HG02973 (cell line): ENCODE measurements around the gene ZNF469.
"Not testable (repeated sequence)": the region's sequence is repeated elsewhere in the genome, so short reads cannot be mapped to it uniquely, and the experiment has no call there.

Experiments
- ATAC-seq: cut with Tn5 transposase; IDR thresholded peaks from one replicate; pipeline ENCODE4 v1.9.1; 2021; ENCODE audit warnings: moderate library complexity; ENCODE audit not compliant: unreplicated experiment

Gene ZNF469

DNA sequence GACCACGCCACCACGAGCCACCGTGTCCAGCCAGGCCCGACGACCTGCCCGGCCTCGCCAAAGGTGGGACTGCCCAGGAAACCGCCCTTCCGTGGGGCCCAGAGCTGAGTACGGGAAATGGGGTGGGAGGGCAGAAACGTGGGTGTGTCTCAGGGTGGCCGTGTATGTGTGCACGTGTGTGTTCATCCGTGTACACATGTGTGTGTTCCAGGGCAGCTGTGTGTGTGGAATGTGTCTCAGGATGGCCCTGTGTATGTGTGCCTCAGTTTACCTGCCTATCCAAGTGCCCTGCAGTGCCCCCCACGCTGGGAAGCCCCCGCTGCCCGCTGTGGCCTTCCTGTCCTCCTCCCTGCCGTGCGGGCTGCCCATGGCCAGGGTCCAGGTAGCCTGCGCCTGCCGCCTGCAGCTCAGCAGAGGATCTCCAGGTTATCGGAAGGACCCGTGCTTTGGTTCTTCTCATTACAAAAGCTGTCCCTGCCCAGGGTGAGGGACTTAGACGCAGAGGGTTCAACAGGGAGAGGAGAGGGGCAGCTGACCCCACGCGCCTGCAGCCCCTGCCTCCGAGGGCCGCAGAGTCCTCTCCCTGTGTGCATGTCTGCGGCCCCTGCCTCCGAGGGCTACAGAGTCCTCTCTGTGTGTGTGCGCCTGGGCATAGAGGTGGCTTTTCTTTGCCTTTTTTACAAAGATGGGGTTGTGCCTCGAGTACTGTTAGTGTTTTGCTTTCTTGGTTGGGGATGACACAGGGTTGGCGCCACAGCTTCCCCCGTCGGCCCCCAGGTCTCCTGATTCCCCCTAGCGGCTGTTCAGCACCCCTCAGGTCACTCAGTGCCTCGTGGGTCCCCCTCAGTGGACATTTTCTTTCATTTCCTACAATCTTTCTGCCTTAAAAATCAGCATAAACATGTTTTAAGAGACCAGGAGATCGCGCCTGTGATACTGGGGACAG, 23.6 kb downstream of the ZNF469 start:
- no peak for ATAC-seq

DNA sequence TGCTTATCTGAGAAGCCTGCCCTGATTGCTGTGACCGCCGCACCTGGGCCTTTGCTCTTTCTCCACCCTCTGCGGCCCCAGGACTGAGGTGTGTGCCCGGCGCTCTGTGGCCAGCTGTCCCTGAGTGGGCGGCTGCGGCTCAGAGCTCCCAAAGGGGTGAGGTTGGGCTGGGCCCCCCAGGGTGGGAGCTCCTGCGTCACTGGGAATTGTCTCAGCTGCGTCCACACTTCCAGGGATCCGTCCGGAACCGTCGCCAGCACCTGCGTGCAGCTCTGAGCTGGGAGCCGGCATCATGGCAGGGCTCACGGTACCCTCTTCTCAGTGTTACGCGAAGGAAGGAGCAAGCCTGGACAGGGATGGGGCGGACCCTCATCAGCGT, 24.3 kb downstream of the ZNF469 start:
- no peak for ATAC-seq

DNA sequence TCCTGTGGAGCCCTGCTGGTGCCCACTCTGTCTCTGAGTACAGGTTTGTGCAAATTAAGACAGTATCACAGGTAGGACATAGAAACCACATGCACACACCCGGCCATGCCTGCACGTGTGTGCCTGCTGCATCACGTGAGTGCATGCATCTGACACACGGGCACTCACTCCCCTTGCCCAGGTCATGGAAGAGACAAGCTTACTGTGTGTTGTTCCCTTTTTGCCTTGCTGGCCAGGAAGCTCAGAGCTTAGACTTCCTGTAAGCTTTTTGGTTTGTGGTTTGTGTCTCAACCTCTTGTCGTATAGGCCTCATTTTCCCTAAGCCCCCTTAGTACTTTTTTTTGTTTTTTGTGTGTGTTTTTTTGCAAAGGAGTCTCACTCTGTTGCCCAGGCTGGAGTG, 25.0 kb downstream of the ZNF469 start:
- ATAC-seq, result no peak

DNA sequence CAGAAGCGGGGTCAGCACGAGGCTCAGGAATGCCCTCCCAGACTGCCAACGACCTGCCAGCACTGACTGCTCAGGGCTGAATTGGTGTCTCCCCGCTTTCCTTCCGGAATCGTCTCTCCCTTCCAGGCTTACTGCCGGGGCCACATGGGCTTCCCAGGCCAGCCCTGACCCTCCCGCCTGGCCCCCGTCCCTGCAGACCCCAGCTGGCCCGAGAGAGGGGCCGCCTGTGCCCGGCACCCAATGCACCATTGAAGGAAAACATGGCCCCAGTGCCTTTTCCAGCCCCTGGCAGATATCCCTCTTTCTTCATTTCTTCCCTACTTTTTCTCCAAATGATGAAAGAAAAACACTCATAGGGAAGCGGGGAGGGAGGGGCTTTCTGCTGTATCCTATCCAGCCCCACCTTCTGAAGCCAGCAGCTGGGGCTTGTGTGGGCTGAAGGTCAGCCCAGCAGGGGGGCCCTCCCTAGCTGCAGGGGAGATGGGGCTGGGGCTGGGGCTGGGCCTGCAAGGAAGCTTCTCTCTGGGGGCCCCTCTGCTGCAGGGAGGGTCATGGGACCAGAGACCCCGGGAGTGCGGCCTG, 25.9 kb downstream of the ZNF469 start:
- no peak for ATAC-seq

DNA sequence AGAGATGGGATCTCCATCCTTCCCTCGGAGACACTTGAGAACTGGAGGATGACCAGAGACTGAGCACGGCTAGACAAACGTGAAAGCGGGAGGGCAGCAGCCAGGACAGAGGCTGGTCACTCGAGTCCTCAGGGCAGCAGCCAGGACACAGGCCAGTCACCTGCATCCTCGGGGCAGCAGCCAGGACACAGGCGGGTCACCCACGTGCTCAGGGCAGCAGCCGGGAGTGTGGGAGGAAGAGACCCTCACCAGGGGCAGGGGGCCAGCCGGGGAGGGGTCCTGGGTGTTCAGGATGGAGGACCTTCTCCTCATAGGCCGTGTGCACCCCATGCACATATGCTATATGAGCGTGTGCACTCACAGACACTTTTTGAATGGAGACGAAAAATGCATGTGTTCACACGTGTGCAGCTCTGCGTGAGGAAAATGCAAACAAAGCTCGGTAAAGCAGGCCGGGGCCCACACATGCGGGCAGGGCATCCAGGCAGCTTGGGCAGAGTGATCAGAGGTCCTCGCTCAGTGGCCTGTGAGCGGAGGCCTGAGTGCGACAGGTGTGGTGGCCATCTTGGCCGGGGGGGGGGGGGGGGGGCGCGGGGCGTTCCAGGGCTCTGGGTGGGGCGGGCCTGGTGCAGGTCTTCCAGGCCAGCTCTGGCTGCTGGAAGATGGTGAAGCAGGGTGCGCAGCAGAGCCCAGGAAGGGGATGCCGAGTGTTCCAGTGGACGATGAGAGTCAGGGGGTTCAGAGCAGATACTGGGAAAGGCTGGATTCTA, 26.7 kb downstream of the ZNF469 start:
- ATAC-seq, result no peak

DNA sequence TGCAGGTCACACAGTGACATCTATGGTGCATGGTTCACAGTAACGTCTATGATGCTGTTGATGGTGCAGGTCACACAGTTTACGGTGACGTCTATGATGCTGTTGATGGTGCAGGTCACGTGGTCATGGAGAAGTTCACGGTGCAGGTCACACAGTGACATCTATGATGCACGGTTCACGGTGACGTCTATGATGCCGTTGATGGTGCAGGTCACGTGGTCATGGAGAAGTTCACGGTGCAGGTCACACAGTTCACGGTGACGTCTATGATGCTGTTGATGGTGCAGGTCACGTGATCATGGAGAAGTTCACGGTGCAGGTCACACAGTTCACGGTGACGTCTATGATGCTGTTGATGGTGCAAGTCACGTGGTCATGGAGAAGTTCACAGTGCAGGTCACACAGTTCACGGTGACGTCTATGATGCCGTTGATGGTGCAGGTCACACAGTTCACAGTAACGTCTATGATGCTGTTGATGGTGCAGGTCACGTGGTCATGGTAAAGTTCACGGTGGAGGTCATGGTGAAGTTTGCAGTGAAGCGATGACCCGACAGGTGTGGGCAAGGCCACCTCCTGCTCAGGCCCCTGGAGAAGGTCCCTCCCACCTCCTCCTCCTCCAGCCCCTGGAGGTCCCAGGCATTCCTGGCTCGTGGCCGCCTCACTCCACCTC, 27.7 kb downstream of the ZNF469 start:
- not testable (repeated sequence) for ATAC-seq

DNA sequence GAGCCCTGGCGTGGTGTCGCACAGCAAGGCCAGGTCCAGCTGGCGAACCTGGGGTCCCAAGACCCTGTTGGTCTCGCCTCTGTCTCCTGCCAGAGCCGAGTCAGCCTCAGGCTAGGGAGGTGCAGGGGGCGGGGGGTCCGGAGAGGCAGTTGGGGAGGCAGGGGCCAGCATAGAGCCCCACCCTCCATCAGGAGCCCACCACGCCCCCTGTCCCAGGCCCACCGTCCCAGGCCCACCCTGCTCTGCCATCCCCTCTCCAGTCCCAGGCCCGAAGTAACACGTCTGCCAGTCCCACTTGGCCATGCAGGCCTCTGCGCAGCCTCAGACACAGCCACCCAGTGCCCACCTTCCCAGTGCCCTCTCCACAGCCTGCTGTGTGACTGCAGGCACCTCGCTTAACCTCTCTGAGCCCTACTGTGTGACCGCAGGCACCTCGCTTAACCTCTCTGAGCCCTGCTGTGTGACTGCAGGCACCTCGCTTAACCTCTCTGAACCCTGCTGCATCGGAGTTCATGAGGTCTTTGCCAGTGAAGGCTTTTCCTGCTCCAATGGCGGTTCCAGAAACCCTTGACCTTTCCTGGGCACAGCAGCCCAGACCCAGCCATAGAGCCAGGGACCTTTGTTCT, 29.3 kb downstream of the ZNF469 start:
- ATAC-seq, result no peak

DNA sequence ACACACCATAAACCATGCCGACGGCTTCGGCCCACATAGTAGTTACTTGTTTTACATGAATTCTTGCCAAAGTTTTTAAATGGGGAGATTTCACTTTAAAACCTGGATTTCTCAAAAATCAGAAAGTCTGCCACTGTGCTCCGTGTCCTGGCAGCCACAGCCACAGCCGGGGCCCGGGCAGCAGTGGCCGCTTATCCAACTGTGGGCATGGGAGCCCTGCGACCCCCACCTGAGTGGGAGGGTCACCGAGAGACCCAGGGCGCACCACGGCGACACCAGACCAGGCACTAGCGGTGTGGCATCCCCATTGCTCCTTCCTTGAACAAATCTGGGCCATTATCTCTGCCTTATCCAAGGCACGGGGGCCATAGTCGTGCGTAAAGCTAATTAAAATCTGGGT, 30.0 kb downstream of the ZNF469 start:
- ATAC-seq, result no peak

DNA sequence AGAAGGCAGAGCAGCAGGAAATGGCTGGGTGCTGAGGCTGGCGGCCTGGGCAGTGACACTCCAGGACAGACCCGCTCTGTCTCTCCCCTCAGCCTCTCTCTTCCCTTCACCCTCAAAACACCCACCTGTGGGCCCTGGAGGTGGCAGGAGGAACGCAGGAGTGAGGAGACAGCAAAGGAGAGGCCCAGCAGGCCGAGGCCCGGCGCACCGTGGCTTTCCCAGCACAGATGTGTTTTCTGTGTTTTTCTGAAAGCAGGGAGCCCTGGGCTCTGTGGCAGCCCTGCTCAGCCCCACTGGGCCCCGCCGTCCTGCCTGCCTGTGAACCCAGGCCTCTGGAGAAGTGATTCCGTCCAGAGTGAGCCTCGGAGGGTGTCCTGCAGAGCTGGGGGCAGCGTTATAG, 30.5 kb downstream of the ZNF469 start:
- no peak for ATAC-seq

DNA sequence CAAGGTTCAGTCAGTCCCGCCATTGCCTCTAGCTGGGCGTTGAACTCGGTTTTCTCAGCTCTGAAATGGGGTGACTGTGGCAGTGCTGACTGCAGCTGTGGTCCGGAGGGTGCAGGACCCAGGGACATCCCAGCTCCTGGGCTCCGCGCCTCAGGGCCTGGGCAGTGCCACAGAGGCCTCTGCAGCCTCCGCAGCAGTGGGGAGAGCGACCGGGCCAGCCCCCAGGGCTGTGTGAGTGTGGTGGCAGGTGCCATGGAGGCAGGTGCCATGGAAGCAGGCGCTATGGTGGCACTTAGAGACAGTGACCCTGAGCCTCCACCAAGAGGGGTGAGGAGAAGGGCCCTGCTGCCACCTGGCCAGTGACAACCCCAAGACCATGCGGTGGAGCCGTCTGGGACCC, 30.9 kb downstream of the ZNF469 start:
- ATAC-seq, result no peak

DNA sequence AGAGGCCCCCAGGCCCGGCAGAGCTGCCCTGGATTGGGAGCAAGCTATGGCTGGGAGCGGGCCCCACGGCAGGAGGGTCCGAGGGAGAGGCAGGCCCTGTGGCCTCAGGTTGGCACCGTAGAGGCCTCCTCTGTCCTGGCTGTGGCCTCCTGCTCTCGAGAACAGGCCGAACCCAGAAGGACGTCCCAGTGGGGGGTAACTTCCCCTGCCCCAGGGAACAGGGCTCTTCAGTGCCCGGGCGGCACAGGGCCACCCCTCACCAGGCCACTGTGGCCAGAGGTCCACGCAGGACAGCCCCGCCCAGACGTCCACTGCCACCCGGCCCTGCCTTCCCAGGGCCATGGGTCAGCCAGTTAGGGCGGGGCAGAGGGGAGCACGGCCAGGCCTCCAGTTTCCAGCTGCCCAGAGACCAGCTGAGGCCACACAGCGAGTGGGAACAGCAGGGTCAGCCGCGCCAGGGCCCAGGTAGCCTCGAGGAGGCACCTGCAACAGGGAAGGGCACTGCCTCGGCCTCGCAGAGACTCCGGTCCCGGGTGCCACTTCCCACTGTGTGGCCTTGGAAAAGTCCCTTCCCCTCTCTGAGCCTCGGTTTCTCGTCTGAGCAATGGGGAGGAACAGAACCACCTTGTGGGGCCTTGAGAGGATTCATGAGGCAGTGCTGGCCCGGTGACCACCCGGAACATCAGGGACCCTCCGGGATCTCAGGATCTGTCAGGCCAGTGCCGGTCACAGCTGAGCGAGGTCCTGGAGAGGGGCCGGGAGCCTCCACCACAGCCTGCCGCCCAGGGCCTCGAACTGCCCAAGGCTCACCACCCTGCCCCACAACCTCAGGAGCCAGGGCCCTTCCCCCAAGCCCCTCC, 32.0 kb downstream of the ZNF469 start:
- ATAC-seq, result no peak

DNA sequence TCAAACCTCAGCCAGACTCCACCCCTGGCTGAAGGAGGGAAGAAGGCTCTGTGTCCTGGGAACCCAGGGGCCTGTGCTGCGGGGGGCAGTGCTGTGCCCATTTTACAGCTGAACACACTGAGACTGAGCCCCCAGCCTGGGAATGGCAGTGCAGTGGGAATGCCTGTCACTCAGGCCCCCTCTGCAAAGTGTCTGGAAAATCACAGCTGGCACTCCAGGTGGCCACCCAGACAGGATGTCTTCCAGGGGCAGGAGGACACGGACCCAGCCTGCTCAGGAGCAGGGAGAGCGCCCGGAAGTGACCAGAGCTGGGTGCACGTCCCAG, 32.6 kb downstream of the ZNF469 start:
- ATAC-seq, result no peak

DNA sequence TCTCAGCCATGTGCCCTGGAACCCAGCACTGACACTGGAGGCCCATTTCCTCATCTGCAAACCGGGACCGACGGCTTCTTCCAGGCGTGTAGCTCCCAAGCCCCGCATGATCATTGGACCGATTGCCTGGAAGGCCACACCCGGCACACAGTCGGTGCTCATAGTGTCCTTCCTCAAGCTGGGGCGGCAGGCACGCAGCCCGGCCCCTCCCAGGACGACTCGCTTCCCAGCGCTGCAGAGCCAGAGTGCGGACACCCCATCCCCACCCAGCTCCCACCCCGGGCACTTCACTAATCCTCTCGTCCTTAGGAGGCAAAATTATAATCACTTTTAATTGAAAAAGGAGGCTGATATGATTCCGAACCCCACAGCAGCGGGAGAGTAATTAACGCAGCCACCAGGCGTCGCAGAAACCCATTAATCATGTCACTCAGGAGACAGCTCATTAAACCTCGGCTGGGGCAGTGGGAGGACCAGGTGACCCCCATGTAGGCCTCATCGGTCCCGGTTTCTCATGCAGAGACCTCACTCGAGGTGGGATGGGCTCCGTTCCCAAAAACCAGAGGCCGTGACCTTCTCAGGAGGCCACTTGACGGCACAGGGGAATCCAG, 33.1 kb downstream of the ZNF469 start:
- no peak for ATAC-seq

DNA sequence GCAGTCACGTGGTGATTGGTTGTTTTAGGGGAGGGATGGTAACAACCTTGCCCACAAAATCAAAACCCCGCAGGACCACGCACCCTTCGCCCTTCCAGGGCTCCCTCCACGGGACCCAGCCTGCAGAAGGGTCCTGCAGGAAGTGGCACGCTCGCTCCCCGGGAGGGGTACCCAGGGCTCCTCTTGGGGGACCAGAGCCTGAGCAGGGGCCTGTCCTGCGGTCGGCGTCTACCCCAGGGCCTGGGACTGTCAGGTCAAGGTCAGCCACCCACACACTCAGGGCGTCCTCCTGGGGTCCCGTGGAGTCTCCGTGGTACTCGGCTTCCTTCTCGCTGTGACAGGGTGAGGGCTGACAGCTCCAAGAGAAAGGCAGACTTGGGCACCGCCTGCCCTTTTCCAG, 33.9 kb downstream of the ZNF469 start:
- ATAC-seq, result no peak

DNA sequence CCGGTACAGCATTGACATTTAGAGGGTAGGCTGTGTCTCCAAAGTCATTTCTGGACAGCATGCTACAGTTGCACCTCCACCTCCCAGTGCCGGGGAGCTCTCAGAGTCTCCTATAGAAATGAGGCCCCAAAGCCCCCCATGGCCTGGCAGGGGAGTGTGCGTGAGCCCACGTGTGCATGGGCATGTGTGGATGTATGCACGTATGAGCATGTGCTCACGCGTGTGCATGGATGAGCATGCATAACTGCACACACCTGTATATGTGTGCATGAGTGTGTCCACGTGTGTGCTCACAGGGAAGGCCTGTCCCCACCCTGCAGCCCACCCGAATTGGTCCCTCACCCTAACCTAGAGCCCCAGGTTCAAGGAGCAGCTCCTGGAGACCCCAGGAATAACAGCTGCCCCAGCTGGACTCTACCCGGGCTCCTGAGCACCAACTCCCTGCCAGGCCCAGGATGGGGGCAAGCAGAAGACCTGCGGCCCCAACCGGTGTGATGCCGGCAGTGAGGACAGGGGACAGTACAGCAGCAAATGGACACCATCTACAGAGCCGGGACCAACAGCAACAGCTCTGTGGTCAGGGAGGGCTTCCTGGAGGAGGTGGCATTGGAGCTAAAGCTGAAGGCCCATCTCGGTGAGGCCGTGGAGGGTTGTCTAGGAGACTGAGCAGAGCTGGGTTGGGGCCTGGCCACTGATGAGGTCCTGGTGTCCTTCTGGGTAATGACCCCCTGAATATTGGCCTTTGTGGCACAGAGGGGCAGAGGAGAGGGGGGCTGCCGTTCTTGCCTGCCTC, 35.1 kb downstream of the ZNF469 start:
- no peak for ATAC-seq

DNA sequence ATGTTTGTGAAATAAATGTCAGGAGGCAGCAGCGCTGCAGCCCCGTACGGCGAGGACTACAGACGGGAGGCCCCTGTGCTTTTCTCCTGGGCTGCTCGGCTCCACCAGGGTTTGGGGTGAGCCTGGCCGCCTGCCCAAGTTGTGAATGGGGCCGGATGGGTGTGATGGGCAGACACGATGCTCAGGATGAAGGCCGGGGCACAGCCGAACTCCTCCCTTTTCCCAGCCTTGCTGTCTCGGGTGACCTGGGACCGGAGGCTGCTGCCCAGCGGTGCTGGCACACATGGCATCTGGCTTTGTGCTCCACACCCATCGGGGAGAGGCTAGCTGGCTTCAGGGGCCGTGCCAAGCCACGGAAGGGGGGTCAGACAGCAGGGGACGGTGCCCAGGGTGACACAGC, 36.1 kb downstream of the ZNF469 start:
- no peak for ATAC-seq

DNA sequence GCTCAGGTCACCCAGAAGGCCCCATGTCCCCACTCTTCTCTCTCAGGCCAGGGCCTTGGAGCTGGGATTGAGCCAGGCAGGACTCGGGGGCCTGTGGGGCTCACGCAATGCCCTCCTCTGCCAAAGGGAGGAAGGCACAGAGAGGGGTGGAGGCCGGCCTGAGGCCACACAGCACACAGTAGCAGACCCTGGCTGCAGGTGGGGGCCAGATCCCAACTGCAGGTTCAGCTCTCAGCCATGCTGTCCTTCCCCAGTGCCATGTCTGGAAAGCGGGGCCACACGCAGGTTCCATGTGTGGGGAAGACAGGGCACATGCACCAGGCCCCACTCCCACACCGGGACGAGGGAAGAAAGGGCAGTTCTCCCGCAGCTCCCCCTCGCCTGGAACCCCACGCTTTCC, 37.0 kb downstream of the ZNF469 start:
- no peak for ATAC-seq

DNA sequence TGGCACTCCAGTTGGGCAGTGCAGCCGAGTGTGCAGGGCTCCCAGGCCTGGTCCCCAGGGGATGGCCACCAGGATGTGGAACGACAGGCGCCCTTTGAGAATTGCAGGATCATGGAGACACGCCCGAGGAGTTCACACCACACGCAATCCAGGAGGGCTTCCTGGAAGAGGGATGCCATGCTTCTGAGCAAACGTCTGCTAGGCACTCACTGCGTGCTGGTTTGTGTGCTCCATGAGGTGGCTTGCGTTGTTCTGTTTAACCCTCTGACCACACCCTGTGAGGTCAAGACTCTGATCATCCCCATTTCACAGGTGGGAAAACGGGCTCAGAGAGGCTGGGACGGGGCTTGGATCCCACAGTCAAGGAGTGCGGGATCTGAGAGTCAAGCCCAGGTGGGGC, 37.7 kb downstream of the ZNF469 start:
- ATAC-seq, result no peak

DNA sequence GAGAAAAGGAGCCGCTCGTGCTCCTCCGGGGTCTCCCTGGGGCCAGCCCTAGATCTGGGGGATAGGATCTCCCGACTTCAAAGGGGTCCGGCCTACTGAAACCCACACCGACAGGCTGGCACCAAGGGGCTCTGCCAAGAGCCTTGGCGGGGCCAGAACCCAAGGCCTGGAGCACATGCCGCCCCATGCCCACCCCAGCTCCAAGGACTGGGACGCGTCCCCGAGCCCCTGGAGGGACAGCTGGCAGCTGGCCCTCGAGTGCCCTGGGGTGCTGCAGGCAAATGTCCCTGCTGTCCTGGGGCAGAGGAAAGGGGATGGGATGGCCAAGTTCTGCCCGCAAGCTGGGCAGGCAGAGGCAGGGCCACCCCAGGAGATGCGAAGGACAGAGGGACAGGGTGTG, 38.5 kb downstream of the ZNF469 start:
- ATAC-seq, result no peak
